NCI-H524 treated with DMSO at 0.1 percent for 48 hours (cell line): Measurements from ENCODE around the gene FICD.

Source experiments
- DNase-seq: peaks from one replicate; lab custom pipeline; 2025; lab: John Stamatoyannopoulos, UW

FICD gene

DNA sequence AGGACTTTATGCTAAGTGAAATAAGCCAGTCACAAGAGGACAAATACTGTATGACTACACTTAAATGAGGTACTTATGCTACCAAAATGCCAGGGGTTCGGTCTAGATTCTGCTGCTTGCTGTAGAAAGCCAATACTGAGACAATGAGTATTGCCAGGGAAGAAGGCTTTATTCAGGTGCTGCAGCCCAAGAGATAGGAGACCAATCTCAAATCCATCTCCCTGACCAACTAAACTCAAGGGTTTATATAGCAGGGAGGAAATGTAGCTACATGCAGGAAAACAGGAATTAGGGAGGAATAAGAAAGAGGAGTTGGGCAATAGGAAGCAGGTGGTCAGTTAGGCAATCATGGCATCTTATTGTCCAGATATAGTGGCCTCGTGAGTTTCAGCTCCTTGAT, 12.2 kb upstream of the FICD start:
- no peak for DNase-seq

DNA sequence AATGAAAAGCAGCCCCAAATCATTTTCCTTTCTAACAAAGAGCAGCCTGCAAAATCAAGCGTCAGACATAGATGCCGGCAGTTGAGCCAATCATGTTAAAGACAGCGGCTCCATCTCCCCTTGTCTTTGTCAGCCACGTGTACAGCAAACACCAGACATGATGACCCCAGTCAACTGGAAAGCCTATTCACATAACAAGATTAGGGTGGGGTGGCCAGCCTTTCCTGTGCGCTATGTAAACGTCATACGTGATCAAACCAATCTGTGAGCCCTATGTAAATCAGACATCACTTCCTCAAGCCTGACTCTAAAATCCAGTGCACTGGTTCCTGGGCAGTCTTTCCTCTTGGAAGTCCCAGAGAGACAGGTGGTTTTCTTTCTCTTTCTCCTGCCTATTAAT, 9.9 kb upstream of the FICD start:
- DNase-seq = no peak

DNA sequence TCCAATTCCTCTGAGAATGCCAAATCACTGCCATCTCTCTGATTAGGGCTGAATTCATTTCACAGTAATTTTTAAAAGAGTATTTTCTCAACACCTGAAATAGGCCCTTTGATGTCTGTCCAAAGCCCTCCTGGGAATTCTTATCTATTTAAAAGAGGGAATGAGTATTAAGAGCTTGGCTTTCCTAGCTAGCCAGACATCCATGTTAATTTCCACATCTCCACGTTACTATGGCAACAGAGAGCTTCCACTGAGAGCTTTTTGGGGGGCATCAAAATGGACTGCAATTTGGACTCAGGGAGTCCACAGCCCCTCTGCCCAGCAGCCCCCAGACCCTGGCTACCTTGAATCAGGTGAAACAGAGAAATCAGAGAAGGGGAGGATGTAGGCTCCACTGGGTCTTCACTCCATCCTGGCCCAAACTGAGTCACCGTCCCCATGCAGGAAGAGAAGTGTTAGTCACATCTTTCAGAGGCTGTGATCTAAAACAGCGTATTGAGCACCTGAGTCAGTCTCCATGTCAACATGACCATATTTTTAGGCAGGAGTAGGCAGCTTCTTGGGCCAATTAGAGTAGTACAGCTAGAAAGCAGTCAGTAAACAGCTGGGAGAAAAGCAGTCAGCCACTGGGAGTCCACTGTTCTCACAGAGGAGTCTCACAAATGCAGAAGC, 7.0 kb upstream of the FICD start:
- no peak for DNase-seq

DNA sequence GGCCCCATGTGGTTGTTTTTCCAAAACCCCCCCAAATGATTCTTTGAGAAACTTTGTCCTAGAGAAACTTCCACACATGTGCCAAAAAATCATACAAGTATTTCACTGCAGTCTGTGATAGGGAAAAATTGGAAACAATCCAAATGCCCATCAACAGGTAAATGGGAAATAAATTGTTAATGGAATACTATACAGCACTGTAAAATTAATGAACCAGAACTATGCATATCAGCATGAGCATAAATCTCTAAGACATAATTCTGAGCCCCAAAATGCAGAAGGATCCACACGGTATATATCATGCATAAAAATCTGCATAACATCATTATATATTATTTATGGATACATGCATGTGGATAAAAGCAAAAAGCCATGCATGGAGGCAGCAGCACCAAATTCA, 5.3 kb upstream of the FICD start:
- no peak for DNase-seq

DNA sequence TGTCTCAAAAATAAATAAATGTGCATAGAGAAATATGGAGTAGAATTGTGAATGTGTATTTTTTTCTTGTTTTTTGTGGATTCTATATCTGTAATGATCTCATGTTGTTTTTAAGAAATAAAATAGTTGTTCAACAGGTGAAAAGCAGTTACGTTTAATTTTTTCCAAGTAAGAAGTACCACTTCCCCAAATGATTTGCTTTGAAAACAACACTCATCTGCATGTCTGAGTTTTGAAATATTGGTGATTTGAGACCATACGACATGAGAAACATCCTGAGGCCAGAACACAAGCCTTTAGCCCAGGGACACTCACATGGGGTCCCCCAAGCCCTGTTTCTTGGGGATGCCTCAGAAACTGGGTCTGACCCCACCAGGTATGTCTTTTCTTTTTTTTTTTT, 4.2 kb upstream of the FICD start:
- no peak for DNase-seq

DNA sequence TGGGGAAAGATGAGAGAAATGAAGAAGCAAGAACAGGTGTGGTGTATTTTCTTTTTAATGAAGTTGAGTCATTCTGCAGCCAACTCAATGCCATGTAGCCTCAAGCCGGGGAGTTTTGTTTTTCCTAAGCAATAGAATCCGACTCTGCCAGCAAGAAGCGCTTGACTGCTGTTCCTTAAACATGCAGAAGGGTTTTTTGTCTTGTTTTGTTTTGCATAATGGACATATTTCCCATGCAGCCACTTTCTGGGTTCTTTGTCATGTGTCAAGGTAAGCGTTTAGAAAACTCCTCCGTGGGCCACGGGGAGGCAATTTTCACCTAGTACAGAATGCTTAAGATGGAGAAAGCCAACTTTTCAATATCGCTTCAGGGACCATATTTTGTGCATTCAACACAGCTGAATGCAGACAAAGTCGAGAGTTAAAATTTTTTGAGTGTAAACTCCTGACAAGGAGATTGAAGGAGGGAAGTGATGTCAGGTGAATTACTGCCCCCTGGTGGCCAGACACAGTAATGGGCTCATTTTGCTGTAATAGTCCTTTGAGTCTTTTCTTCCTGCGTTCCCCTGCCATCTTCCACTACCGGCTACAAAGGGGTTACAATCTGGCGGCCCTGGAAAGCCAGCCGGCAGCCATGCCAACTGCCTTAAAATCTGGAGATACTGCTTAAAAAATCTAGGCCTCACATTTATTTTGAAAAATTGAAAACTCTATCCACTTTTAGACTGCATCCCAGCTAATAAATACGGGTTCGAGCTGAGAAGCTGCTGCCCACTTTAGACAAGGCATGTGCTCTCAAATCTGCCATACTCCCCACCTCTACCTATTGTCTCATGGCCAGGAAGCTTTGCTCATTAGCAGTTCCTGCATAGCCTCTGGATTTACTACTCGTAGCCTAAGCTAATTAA, 3.2 kb upstream of the FICD start:
- peak; percentile 64 for DNase-seq

DNA sequence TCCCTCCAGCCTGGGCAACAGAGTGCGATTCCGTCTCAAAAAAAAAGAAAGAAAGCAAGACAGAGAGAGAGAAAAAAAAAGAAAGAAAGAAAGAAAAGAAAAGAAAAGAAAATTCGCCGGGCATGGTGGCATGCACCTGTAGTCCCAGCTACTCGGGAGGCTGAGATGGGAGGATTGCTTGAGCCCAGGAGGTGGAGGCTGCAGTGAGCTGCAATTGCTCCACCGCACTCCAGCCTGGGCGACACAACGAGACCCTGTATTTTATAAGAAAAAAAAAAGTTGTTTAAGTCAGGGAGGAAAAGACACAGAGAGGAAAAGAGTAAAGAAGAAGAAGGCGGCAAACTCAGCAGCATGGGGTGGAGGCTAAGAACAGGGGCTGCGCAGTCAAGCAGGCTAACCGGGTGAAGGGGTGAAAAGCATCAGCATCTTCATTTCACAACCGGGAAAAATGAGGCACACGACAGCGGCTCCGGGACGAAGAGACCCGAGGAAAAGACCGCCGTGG, 557 bp upstream of the FICD start:
- DNase-seq = no peak

DNA sequence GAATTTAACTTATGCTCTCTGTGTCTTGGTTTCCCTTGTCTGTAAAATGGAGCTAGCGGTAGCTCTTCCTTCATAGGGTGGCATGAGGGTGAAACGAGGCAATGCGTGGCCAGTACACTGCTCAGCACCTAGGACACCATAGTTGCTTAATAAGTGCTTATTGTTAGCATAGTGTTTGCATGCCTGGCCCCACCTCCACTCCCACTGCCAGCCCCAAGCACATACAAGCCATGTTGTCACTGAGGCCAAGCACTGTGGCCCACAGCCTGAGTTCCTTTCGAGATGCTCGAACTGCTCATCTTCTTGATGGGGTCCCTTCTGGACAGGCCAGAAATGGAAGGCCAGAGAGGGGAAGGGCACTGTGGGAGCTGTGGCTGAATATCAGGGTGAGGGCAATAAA, 839 bp downstream of the FICD start:
- DNase-seq = no peak

DNA sequence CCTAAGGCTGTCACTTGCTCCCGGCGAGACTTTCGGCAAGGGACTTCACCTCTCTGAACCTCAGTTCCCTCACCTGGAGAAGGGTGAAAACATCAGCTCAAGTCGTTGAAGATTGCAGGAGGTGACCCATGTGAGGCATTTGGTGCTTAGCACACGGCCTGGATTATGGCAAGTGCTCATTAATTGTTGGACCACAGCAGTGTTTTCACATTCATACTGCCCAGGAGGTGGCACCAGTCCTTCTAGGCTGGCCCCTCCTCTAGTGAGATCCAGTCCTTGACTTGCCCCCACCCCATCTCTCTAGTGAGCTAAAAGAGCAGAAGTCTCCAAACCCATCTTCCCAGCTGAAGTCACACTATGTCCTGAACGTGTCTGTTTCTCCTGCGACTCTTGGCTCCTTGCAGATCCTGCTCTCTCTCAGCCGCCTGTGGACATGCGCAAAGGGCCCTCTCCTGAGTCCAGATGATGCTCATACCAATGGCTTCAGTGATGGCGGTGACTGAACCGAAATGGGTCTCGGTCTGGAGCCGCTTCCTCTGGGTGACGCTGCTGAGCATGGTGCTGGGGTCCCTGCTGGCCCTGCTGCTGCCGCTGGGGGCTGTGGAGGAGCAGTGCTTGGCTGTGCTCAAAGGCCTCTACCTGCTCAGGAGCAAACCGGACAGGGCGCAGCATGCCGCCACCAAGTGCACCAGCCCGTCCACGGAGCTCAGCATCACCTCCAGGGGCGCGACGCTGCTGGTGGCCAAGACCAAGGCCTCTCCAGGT, 1.6 kb downstream of the FICD start:
- no peak for DNase-seq

DNA sequence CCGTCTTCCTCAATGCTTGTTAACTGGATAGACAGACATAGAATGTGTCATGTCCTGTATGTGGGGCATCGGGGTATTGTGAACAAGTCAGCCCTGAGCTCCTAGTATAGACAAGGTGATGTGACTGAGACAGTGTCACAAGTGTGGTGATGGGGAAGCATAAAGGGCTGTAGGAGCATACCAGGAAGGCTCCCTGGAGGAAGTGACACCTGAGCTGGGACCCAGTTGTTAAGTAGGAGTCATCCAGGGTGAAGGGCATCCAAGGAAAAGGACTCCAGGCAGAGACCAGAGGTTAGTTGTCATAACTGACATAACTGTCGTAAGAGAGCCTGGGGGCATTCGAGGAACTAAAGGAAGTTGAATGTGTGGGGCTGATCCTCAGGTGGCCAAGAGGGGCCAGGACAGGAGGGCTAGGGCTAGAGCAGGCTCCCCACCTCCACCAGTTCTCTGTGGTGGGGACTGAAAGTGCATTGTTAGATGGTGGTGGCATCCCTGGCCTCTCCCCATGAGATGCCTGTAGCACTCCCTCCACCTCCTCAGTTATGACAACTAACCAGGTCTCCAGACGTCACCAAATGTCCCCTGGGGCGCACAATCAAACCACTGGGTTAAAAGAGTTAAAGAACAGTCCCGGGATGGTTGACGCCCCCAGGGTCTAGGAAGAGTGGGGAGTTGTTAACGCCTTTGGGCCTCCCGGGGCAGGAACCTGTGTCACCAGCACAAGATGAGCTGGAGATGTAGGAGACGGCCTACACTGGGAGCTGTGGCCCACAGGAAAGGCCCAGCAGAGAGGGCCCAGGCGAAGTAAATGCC, 2.4 kb downstream of the FICD start:
- no peak for DNase-seq

DNA sequence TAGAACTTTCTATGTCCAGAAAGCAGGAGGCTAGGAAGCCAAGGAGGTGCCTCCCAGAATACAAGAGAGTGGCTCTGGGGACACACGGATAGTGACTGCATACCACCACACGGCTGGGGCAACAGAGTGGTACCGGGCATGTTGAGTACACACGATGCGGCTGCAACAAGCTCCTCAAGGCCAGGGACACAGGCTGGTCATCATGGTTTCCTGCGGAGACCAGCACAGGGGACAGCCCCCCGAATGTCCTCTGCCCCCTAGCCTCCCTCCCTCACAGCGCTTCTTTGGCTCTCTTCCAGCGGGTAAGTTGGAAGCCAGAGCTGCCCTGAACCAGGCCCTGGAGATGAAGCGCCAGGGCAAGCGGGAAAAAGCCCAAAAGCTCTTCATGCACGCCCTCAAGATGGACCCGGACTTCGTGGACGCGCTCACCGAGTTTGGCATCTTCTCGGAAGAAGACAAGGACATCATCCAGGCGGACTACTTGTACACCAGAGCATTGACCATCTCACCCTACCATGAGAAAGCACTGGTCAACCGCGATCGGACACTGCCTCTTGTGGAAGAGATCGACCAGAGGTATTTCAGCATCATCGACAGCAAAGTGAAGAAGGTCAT, 3.1 kb downstream of the FICD start:
- DNase-seq = no peak

DNA sequence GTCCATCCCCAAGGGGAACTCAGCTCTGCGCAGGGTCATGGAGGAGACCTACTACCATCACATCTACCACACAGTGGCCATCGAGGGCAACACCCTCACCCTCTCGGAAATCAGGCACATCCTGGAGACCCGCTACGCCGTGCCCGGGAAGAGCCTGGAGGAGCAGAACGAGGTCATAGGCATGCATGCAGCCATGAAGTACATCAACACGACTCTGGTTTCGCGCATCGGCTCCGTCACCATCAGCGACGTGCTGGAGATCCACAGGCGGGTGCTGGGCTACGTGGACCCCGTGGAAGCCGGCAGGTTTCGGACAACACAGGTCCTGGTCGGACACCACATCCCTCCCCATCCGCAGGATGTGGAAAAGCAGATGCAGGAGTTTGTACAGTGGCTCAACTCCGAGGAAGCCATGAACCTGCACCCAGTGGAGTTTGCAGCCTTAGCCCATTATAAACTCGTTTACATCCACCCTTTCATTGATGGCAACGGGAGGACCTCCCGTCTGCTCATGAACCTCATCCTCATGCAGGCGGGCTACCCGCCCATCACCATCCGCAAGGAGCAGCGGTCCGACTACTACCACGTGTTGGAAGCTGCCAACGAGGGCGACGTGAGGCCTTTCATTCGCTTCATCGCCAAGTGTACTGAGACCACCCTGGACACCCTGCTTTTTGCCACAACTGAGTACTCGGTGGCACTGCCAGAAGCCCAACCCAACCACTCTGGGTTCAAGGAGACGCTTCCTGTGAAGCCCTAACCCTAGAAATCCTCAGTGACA, 3.8 kb downstream of the FICD start:
- DNase-seq = no peak

DNA sequence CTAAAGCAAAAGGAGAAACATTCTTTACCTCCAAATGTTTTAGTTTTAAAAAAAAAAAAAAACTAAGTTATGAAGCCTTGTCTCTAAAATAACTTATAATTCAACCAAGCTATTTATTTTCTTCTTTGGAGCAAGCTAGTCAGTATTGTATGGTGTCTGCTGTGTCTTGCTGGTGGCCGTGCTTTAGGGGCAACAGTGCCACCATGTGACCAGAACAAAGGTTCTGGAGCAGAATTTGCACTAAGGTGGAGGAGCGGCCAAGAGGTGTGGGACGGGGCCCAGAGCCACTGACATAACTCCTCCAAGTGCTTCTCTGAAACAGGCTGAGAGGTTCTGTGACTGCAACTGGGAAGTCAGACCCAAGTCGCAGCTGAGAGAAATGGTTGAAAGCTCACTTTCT, 4.5 kb downstream of the FICD start:
- DNase-seq = no peak

DNA sequence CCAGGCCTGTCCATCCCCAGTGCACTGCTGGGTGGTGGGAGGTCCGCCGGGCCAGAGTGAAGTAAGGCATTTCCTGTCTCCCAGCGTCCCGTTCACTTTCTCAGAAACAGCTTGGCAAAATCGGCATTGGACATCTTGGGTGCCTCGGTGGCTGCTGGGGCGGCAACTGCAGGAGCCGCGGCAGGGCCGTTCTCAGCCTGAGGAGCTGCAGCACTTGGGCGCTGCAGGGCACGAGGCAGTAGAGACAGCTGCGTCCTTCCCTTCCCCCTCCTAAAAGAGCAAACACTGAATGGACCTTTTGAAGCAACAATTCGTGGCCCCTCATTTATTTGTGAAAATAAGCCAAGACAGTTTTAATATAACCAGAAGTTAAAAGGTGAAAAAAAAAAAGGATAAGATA, 8.3 kb downstream of the FICD start:
- no peak for DNase-seq

DNA sequence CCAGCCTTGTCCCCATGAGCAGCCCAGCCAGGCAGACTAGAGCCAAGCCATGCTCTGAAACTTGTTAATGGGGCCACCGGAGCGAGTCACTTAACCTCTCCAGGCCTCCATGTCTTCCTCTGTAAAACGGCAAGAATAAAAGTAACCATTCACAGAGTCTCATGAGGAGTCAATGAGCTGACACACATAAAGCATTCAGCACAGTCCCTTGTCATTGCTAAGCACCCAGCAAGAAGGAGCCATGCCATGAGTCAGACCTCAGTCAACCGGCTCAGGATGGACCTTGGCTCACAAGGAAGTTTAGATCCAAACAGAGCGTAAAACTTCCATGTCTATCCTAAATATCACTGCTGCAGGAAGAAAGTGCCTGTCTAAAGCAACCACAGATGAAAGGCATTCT, 10.6 kb downstream of the FICD start:
- DNase-seq = no peak

DNA sequence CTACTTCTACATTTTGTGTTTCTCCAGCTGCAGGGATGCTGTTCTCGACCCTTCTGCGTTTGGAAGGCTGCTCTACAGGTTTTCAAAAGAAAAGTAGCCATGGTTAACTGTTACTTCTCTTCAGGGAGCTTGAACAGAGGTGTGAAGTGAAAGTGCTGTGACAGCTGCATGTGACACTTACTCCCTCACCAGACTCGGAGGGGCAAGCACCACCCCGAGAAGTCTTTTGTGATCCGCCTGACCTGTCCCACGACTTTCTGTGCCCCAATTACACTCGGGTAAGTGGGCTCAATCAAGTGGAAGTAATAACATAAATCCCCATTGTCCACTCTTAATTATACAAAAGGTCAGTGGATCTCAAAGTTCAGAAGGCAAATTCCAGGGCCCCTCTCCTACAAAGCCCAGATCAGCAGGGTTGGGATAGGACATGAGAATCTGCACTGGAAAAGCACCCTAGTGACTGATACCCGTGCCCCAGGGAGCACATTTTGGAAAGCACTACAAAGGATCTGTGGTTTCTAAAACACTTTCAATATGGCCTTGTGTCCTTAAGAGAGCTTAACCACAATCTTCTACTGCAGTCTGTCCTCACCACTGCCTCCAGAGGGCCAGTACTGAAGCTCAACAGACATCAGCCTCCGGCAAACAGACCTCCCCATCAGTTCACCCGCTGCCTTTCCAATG, 11.5 kb downstream of the FICD start:
- no peak for DNase-seq

DNA sequence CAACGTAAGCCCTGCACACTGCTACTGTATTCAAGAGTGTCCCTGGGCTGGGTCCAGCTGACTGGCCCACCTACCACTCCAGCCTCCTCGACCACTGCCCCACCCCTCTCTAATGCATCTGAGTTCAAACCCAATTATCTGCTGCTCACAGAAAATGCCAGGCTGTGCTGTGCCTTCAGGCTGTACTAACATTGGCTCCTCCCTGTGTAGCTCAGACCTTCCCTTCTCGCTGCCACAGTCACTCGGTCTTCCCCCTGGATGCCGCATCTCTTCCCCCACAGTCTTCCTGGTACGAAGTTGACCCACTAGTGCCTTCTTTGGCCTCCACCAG, 12.1 kb downstream of the FICD start:
- DNase-seq = no peak

DNA sequence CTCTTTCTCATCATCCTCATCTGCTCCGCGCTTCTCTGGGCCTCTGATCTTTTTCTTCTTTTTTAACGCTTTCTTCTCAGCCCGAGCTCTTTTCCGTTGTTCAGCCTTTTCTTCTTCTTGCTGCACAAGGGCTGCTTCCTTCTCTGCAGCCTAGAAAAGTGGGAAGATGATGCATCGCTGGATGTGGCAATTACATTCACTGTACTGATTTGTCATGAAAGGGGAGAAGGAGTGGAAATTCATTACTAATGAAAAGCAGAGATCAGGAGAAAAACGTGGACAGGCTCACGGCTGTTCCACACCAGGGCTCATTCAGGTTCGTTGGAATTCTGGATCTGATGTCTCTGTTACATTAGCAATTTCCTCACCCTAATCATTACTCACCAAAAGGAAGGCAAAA, 15.1 kb downstream of the FICD start:
- DNase-seq = no peak

DNA sequence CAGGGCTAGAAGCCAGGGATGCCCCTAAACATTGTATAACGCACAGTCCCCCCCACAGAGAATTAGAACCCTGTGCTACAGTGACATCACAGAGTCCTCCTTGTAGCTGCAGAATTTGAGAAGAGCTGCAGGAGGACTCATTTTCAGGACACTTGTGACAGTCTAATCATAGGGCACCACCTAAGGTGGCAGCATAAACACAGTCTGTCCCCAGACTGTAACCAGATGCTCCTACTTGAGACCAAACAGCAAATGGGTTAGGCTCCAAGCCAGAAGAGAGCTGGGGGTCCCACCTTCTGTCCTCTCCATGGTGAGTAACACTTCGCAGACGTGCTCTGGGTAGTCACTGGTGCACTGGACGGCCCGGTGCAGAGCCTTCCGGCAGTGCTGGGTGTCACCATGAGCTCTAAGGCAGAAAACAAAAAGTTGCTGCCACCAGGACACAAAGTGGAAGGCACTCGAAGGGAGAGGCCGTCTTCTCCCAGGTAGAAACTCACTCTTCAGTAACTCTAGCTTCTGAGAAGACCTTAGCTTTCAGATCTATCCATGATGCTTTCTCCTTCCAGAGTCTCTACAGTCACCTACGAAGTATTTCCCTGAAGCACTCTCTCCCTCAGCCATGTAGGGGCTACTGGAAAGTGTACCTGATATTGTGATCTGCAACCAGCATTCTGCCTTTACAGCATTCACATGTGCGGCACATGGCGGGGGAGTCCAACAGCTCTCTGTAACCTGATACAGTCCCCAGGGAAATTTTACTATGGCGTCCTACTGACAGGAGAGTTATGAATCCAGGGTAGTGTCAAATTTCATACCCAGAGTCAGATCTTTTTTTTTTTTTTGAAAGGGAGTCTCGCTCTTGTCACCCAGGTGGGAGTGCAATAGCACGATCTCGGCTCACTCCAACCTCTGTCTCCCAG, 17.1 kb downstream of the FICD start:
- peak; percentile 94 for DNase-seq
